Cardiac muscle cell (in vitro differentiated cells and primary cell): ENCODE data around the gene GPLD1. TPM values are rescaled to one million over a fixed set of nuclear protein-coding genes. Genes with fewer than 3 reads are reported as not detected.
A peak's percentile ranks its signal among the peaks of the same experiment; 100 is the strongest.

Experiments used
- DNase-seq, 2 donors: peaks; one replicate each; pipeline versions ENCODE4 v3.0.0 to v3.0.0-alpha.2; 2010 to 2017; ENCODE audit warnings: low read depth in 1 of 2, low spot score in 1 of 2
- H3K27ac ChIP-seq: fragments of 200-600 bp; sonication (generic); 2 replicates; pipeline ENCODE4 v1.5.1; 2016
- H3K27me3 ChIP-seq: fragments of 200-600 bp; sonication (generic); 2 replicates; pipeline ENCODE4 v1.6.0; 2016; ENCODE audit warnings: control low read depth
- H3K36me3 ChIP-seq: fragments of 200-600 bp; sonication (generic); 2 replicates; pipeline ENCODE4 v1.5.1; 2016; ENCODE audit warnings: control low read depth
- H3K4me1 ChIP-seq: fragments of 200-600 bp; sonication (generic); 2 replicates; pipeline ENCODE4 v1.8.1; 2017; ENCODE audit warnings: low read depth, mild to moderate bottlenecking, mixed run types
- H3K4me3 ChIP-seq: fragments of 200-600 bp; sonication (generic); 2 replicates; pipeline ENCODE4 v1.5.1; 2016; ENCODE audit warnings: mild to moderate bottlenecking
- H3K9me3 ChIP-seq: fragments of 200-600 bp; sonication (generic); 2 replicates; pipeline ENCODE4 v1.5.1; 2017; ENCODE audit warnings: low read depth, mild to moderate bottlenecking, control low read depth
- CTCF ChIP-seq: IDR thresholded peaks from 2 replicates; pipeline ENCODE4 v1.5.1; 2012; ENCODE audit warnings: low read depth, mild to moderate bottlenecking, low read length
- polyA plus RNA-seq: library from polyadenylated mRNA; unstranded; fragments of >200 nt; fragmentation: Nextera tagmentation; extraction: Ambion mirVana; gene quantifications from 2 replicates; pipeline ENCODE4 v1.2.1, GENCODE V29; 2016
- total RNA-seq: library from RNA; depleted of rRNA; stranded (reverse); fragments of >200 nt; gene quantifications from 2 replicates; pipeline ENCODE4 v1.2.3, GENCODE V29; 2016

The GPLD1 gene
- total and polyA plus RNA-seq, 2 experiments from 2014 or later = 0.39 to 4.8 TPM

GRCh38 chr6:24489881-24490280, 503 bp upstream of the GPLD1 start:
- H3K36me3 ChIP-seq = no peaks in the 10 kb centered on the region
- H3K27ac ChIP-seq = no peak overlapping the region
- DNase-seq = peak in 1 of 2 donors; percentile 73
- H3K27me3 ChIP-seq = peaks cover 11% of the 10 kb centered on the region
- H3K4me3 ChIP-seq = no peak overlapping the region
- no peaks in the 10 kb centered on the region for H3K9me3 ChIP-seq
- no peak for TF ChIP-seq CTCF
- H3K4me1 ChIP-seq = peaks cover 5% of the 10 kb centered on the region

- no peak overlapping the region for H3K4me3 ChIP-seq
- no peaks in the 10 kb centered on the region for H3K9me3 ChIP-seq
- H3K27ac ChIP-seq = no peak overlapping the region
- no peaks in the 10 kb centered on the region for H3K4me1 ChIP-seq
- no peak for DNase-seq
- no peak for TF ChIP-seq CTCF
- H3K27me3 ChIP-seq = no peaks in the 10 kb centered on the region
- H3K36me3 ChIP-seq = no peaks in the 10 kb centered on the region
These were observed 3.3 kb downstream of the GPLD1 start for GRCh38 chr6:24486065-24486464.

GRCh38 chr6:24484657-24485323, 4.6 kb downstream of the GPLD1 start:
- Histone ChIP-seq H3K36me3 (no peaks in the 10 kb centered on the region), H3K27ac (no peak overlapping the region), H3K4me1 (no peaks in the 10 kb centered on the region), H3K4me3 (no peak overlapping the region), H3K27me3 (no peaks in the 10 kb centered on the region), H3K9me3 (no peaks in the 10 kb centered on the region)
- TF ChIP-seq CTCF = no peak
- DNase-seq = no peak

GRCh38 chr6:24481449-24481848, 7.9 kb downstream of the GPLD1 start:
- peak in 1 of 2 donors; percentile 14 for DNase-seq
- TF ChIP-seq CTCF = no peak
- Histone ChIP-seq H3K9me3 (no peaks in the 10 kb centered on the region), H3K27me3 (no peaks in the 10 kb centered on the region), H3K36me3 (no peaks in the 10 kb centered on the region), H3K4me1 (no peaks in the 10 kb centered on the region), H3K27ac (no peak overlapping the region), H3K4me3 (no peak overlapping the region)

GRCh38 chr6:24480705-24481104, 8.7 kb downstream of the GPLD1 start:
- Histone ChIP-seq H3K4me3 (no peak overlapping the region), H3K27ac (no peak overlapping the region), H3K27me3 (no peaks in the 10 kb centered on the region), H3K36me3 (no peaks in the 10 kb centered on the region), H3K9me3 (no peaks in the 10 kb centered on the region), H3K4me1 (no peaks in the 10 kb centered on the region)
- no peak for TF ChIP-seq CTCF
- DNase-seq = no peak
